ENCODE data around the gene VEGFD.

VEGFD gene

GRCh38 chrX:15366506-15367352, 17.5 kb downstream of the VEGFD start:
- in situ Hi-C loops (cut with MboI; ENCODE audit: low sequenced_read_pairs), result loop anchor here (25.0 kb wide), 1 partner anchor 96 kb away; no protein-coding TSS in a partner anchor

- in situ Hi-C loops (cut with MboI; ENCODE audit: low sequenced_read_pairs), result loop anchor here (25.0 kb wide), 1 partner anchor 103 kb away; no protein-coding TSS in a partner anchor
Measured at GRCh38 chrX:15359701-15360100, 24.5 kb downstream of the VEGFD start.

GRCh38 chrX:15358533-15358932, 25.7 kb downstream of the VEGFD start:
- in situ Hi-C loops (cut with MboI; ENCODE audit: low sequenced_read_pairs), result loop anchor here (25.0 kb wide), 1 partner anchor 104 kb away; no protein-coding TSS in a partner anchor

- in situ Hi-C loops (cut with MboI; ENCODE audit: low sequenced_read_pairs), result loop anchor here (25.0 kb wide), 1 partner anchor 106 kb away; no protein-coding TSS in a partner anchor
Measured at GRCh38 chrX:15356444-15356843, 27.8 kb downstream of the VEGFD start.

GRCh38 chrX:15350329-15350996, 33.8 kb downstream of the VEGFD start:
- in situ Hi-C loops (cut with MboI; ENCODE audit: low sequenced_read_pairs), result loop anchor here (25.0 kb wide), 1 partner anchor 112 kb away; no protein-coding TSS in a partner anchor

- in situ Hi-C loops (cut with MboI; ENCODE audit: low sequenced_read_pairs), result no loop called here
Measured at GRCh38 chrX:15349046-15349445, 35.2 kb downstream of the VEGFD start.

- in situ Hi-C loops (cut with MboI; ENCODE audit: low sequenced_read_pairs), result no loop called here
Measured at GRCh38 chrX:15345976-15346375, 38.2 kb downstream of the VEGFD start.

- in situ Hi-C loops (cut with MboI; ENCODE audit: low sequenced_read_pairs), result no loop called here
Measured at GRCh38 chrX:15344106-15344505, 40.1 kb downstream of the VEGFD start.

- in situ Hi-C loops (cut with MboI; ENCODE audit: low sequenced_read_pairs), result no loop called here
Measured at GRCh38 chrX:15343075-15343476, 41.1 kb downstream of the VEGFD start.

GRCh38 chrX:15340867-15341266, 43.3 kb downstream of the VEGFD start:
- in situ Hi-C loops (cut with MboI; ENCODE audit: low sequenced_read_pairs), result no loop called here

- in situ Hi-C loops (cut with MboI; ENCODE audit: low sequenced_read_pairs), result no loop called here
Measured at GRCh38 chrX:15336023-15336413, 48.2 kb downstream of the VEGFD start.

GRCh38 chrX:15335135-15336022, 48.8 kb downstream of the VEGFD start, which contains the start of gene PIGA:
TSS of gene PIGA (minus strand) at chrX:15335523. CDS start at chrX:15331930, 3,593 bp downstream.
- in situ Hi-C loops (cut with MboI; ENCODE audit: low sequenced_read_pairs), result no loop called here

- in situ Hi-C loops (cut with MboI; ENCODE audit: low sequenced_read_pairs), result no loop called here
Measured at GRCh38 chrX:15334561-15334960, 49.7 kb downstream of the VEGFD start.

- in situ Hi-C loops (cut with MboI; ENCODE audit: low sequenced_read_pairs), result no loop called here
Measured at GRCh38 chrX:15328821-15329220, 55.4 kb downstream of the VEGFD start.

GRCh38 chrX:15328131-15328530, 56.1 kb downstream of the VEGFD start:
- in situ Hi-C loops (cut with MboI; ENCODE audit: low sequenced_read_pairs), result no loop called here

GRCh38 chrX:15322472-15322871, 61.7 kb downstream of the VEGFD start:
- in situ Hi-C loops (cut with MboI; ENCODE audit: low sequenced_read_pairs), result no loop called here

- in situ Hi-C loops (cut with MboI; ENCODE audit: low sequenced_read_pairs), result no loop called here
Measured at GRCh38 chrX:15322072-15322471, 62.1 kb downstream of the VEGFD start.

- in situ Hi-C loops (cut with MboI; ENCODE audit: low sequenced_read_pairs), result no loop called here
Measured at GRCh38 chrX:15321447-15321846, 62.8 kb downstream of the VEGFD start.

- in situ Hi-C loops (cut with MboI; ENCODE audit: low sequenced_read_pairs), result no loop called here
Measured at GRCh38 chrX:15320297-15320696, 63.9 kb downstream of the VEGFD start.

GRCh38 chrX:15319075-15319474, 65.1 kb downstream of the VEGFD start:
- in situ Hi-C loops (cut with MboI; ENCODE audit: low sequenced_read_pairs), result no loop called here

GRCh38 chrX:15315509-15315908, 68.7 kb downstream of the VEGFD start, which contains the start of gene ASB11:
TSS of gene ASB11 (minus strand) at chrX:15315640. CDS start at chrX:15315605, 35 bp downstream.
- in situ Hi-C loops (cut with MboI; ENCODE audit: low sequenced_read_pairs), result no loop called here

Data from HL-60/S4 (cell line).